Activated B cell treated with CpG ODN at 0.5 μM for 24 hours (primary cell): ENCODE data around the gene CUL3. TPM values are rescaled to one million over a fixed set of nuclear protein-coding genes. Genes with fewer than 3 reads are reported as not detected.

Source experiments
- ATAC-seq: fragments of 200-7000 bp; cut with Tn5 transposase; one replicate; pipeline ENCODE4 v1.10.0; 2021; ENCODE audit warnings: low read depth, mild to moderate bottlenecking, moderate library complexity
- CTCF ChIA-PET: fragments of 350-600 bp; sonication (Branson Sonifier 250); formaldehyde crosslinking; loops from one replicate; lab custom pipeline; 2021; ENCODE audit warnings: antibody characterized with exemption; lab: Charles Lee
- POLR2A ChIA-PET: fragments of 350-600 bp; sonication (Branson Sonifier 250); formaldehyde crosslinking; loops from one replicate; lab custom pipeline; 2021; ENCODE audit warnings: antibody characterized with exemption; lab: Charles Lee
- DNase-seq: peaks from one replicate; pipeline ENCODE4 v3.0.0; 2022
- H3K27ac Mint-ChIP-seq: one replicate; pipeline ENCODE4 v1.8.0; 2020; ENCODE audit warnings: mixed read lengths
- H3K27me3 Mint-ChIP-seq: one replicate; pipeline ENCODE4 v1.8.0; 2021; ENCODE audit warnings: mixed read lengths
- H3K36me3 Mint-ChIP-seq: one replicate; pipeline ENCODE4 v1.8.0; 2021; ENCODE audit warnings: low read depth, mixed read lengths
- H3K4me1 Mint-ChIP-seq: one replicate; pipeline ENCODE4 v1.8.0; 2021; ENCODE audit warnings: mixed read lengths
- H3K4me3 Mint-ChIP-seq: one replicate; pipeline ENCODE4 v1.8.0; 2020; ENCODE audit warnings: mild to moderate bottlenecking, mixed read lengths
- H3K9me3 Mint-ChIP-seq: one replicate; pipeline ENCODE4 v1.8.0; 2020; ENCODE audit warnings: mixed read lengths
- CTCF ChIP-seq: fragments of 200-600 bp; IDR thresholded peaks from one replicate; pipeline ENCODE4 v1.8.0; 2022; ENCODE audit warnings: antibody characterized with exemption, mild to moderate bottlenecking
- intact Hi-C: fragments of 100-400 bp; cut with micrococcal nuclease; formaldehyde crosslinking; loops from one replicate; pipeline ENCODE4 v1.15.1; 2024
- total RNA-seq: library from RNA; stranded (reverse); gene quantifications from 2 replicates; pipeline ENCODE4 v1.2.3, GENCODE V29; 2022

Gene CUL3
- total RNA-seq, 1 donor from 2014 or later = 114 TPM

DNA sequence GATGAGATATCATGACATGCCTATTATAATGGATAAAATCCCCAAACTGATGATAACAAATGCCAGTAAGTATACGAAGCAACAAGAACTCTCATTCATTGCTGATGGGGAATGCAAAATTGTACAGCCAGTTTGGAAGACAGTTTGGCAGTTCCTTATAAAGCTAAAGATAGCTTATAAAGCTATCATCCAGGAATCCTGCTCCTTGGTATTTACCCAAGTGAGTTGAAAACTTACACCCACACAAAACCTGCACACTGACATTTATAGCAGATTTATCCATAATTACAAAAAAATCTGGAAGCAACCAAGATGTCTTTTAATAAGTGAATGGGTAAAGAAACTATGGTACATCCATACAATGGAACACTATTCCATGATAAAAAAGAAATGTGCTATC is 123.8 kb downstream of the CUL3 start:
- Mint-ChIP-seq H3K36me3 (no peaks in the 10 kb centered on the region), H3K4me1 (no peaks in the 10 kb centered on the region), H3K4me3 (no peak overlapping the region), H3K9me3 (peaks cover 10% of the 10 kb centered on the region), H3K27ac (no peak overlapping the region), H3K27me3 (peaks cover 11% of the 10 kb centered on the region)
- ChIA-PET POLR2A (no interaction called here), CTCF (no interaction called here)
- intact Hi-C loops = no loop called here
- no peak for TF ChIP-seq CTCF
- no peak for ATAC-seq
- no peak for DNase-seq

GRCh38 chr2:224457408-224458096 is 127.6 kb downstream of the CUL3 start:
- DNase-seq (no peak), ATAC-seq (no peak)
- Mint-ChIP-seq H3K4me3 (no peak overlapping the region), H3K27ac (no peak overlapping the region), H3K27me3 (peaks cover 11% of the 10 kb centered on the region), H3K4me1 (no peaks in the 10 kb centered on the region), H3K9me3 (peaks cover 10% of the 10 kb centered on the region), H3K36me3 (no peaks in the 10 kb centered on the region)
- ChIA-PET POLR2A (no interaction called here), CTCF (no interaction called here)
- TF ChIP-seq CTCF = no peak
- intact Hi-C loops = no loop called here

GRCh38 chr2:224453892-224454291 is 131.3 kb downstream of the CUL3 start:
- H3K4me1 Mint-ChIP-seq = peaks cover 2% of the 10 kb centered on the region
- TF ChIP-seq CTCF = no peak
- ChIA-PET POLR2A (interaction anchor here (0.7 kb wide), 1 partner anchor 101 kb away, joined by 5 read pairs; no protein-coding TSS in a partner anchor), CTCF (no interaction called here)
- H3K36me3 Mint-ChIP-seq = no peaks in the 10 kb centered on the region
- intact Hi-C loops = no loop called here
- DNase-seq = no peak
- H3K27ac Mint-ChIP-seq = no peak overlapping the region
- H3K27me3 Mint-ChIP-seq = peaks cover 9% of the 10 kb centered on the region
- H3K4me3 Mint-ChIP-seq = no peak overlapping the region
- no peak for ATAC-seq
- peaks cover 4% of the 10 kb centered on the region for H3K9me3 Mint-ChIP-seq

DNA sequence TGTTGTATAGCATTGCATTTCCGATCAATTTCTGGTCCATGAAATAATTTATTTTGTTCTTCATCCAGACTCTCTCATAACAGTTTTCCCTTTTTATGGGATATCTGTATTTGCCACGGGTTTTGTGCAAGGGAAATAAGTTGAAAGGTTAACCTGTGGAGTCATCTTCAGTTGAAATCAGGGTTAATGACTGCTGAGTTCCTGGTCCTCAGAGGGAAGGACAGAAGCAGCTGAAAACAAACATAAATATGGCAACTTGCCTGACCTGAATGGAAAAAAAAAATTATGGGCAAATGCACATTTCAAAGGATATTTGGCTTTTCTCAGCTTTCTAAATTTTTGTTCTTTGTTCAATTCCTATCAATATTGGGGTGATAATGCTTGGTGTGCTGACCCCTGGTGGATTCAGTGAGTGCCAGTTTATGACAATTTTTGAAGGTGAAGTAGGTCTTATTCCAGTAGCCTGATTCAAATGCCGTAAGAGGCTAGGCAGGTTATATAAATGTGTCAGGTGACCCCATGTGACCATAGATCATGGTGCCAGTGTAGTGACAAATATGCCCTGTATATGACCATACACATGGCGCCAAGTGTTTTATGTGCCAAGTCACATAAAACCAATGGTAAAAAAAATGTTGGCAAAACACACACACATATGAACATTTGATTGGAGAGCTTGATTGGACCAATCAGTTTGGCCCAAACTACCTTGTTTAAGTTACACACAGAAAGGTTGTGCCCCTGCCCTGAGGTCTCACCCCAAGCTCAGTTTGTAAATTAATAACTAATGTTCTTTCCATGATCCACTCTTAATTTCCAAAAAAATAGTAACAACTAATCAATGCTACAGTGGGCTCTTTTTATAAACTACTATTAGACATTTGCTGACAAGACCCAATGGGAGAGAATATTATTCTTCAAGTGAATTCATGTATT is 135.7 kb downstream of the CUL3 start:
- no peak overlapping the region for H3K4me3 Mint-ChIP-seq
- H3K36me3 Mint-ChIP-seq = no peaks in the 10 kb centered on the region
- ChIA-PET CTCF (interaction anchor here (0.6 to 2.4 kb wide), 6 partner anchors 10 to 201 kb away, joined by 3 to 9 read pairs (median 5); no protein-coding TSS in a partner anchor), POLR2A (no interaction called here)
- peaks cover 2% of the 10 kb centered on the region for H3K4me1 Mint-ChIP-seq
- intact Hi-C loops = loop anchor here (1.0 kb wide), 2 partner anchors 92 to 202 kb away; no protein-coding TSS in a partner anchor
- H3K27ac Mint-ChIP-seq = no peak overlapping the region
- no peaks in the 10 kb centered on the region for H3K27me3 Mint-ChIP-seq
- DNase-seq (no peak), ATAC-seq (peak; percentile 45)
- no peak for TF ChIP-seq CTCF
- no peaks in the 10 kb centered on the region for H3K9me3 Mint-ChIP-seq

DNA sequence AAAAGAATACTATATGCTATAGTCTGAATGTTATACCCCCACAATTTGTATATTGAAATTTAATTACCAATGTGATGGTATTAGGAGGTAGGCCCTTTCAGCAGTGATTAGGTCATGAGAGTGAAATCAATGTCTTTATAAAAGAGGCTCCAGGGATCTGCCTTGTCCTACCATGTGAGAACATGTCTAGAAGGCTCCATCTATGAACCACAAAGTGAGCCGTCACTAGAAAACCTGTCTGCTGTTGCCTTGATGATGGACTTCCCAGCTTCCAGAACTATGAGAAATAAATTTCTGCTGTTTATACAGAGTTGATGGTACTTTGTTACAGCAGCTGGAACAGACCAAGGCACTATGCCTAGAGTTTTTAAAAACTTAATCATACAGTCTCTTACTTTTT is 136.9 kb downstream of the CUL3 start:
- Mint-ChIP-seq H3K4me1 (peaks cover 2% of the 10 kb centered on the region), H3K36me3 (no peaks in the 10 kb centered on the region), H3K27me3 (peaks cover 5% of the 10 kb centered on the region), H3K27ac (no peak overlapping the region), H3K4me3 (no peak overlapping the region), H3K9me3 (no peaks in the 10 kb centered on the region)
- ATAC-seq = no peak
- no peak for TF ChIP-seq CTCF
- ChIA-PET CTCF (interaction anchor here (1.3 to 1.8 kb wide), 2 partner anchors 91 to 202 kb away, joined by 4 to 7 read pairs; no protein-coding TSS in a partner anchor), POLR2A (no interaction called here)
- intact Hi-C loops = no loop called here
- DNase-seq = no peak
